Ishikawa (cell line): ENCODE results near the gene DNAH6.

Experiments used
- CEBPB ChIP-seq: IDR thresholded peaks from 2 replicates; pipeline ENCODE4 v1.6.1; 2012
- CREB1 ChIP-seq: IDR thresholded peaks from 2 replicates; pipeline ENCODE4 v1.6.1; 2012; ENCODE audit warnings: low read depth
- EGR1 ChIP-seq: IDR thresholded peaks from 2 replicates; pipeline ENCODE4 v1.6.1; 2012
- EP300 ChIP-seq: IDR thresholded peaks from 2 replicates; pipeline ENCODE4 v1.6.1; 2012; ENCODE audit warnings: borderline replicate concordance
- FOXM1 ChIP-seq: IDR thresholded peaks from 2 replicates; pipeline ENCODE4 v1.6.1; 2012; ENCODE audit warnings: low read depth, borderline replicate concordance
- MAX ChIP-seq: IDR thresholded peaks from 2 replicates; pipeline ENCODE4 v1.6.1; 2012
- NFIC ChIP-seq: IDR thresholded peaks from 2 replicates; pipeline ENCODE4 v1.6.1; 2012
- RAD21 ChIP-seq: IDR thresholded peaks from 2 replicates; pipeline ENCODE4 v1.6.1; 2012; ENCODE audit warnings: low read depth
- REST ChIP-seq: IDR thresholded peaks from 2 replicates; pipeline ENCODE4 v1.6.1; 2012; ENCODE audit warnings: low read depth, mild to moderate bottlenecking
- TAF1 ChIP-seq: IDR thresholded peaks from 2 replicates; pipeline ENCODE4 v1.6.1; 2012; ENCODE audit warnings: low read depth, mild to moderate bottlenecking
- TCF12 ChIP-seq: IDR thresholded peaks from 2 replicates; pipeline ENCODE4 v1.6.1; 2012; ENCODE audit warnings: low read depth
- TEAD4 ChIP-seq: IDR thresholded peaks from 2 replicates; pipeline ENCODE4 v1.6.1; 2012
- USF1 ChIP-seq: IDR thresholded peaks from 2 replicates; pipeline ENCODE4 v1.6.1; 2012
- YY1 ChIP-seq: IDR thresholded peaks from 2 replicates; pipeline ENCODE4 v1.6.1; 2012; ENCODE audit warnings: low read depth
- ZBTB7A ChIP-seq: IDR thresholded peaks from 2 replicates; pipeline ENCODE4 v1.6.1; 2012; ENCODE audit warnings: low read depth

The DNAH6 gene

GRCh38 chr2:84649487-84650142 is 133.3 kb downstream of the DNAH6 start:
- TF ChIP-seq NFIC: no peak
- no peak for TF ChIP-seq TEAD4
- no peak for TF ChIP-seq YY1
- TF ChIP-seq CEBPB: no peak
- TF ChIP-seq MAX: no peak
- no peak for TF ChIP-seq TCF12
- TF ChIP-seq RAD21: no peak
- no peak for TF ChIP-seq EP300
- TF ChIP-seq USF1: no peak
- TF ChIP-seq FOXM1: no peak
- no peak for TF ChIP-seq EGR1
- no peak for TF ChIP-seq REST

GRCh38 chr2:84652431-84652830 is 136.1 kb downstream of the DNAH6 start:
- no peak for TF ChIP-seq NFIC
- no peak for TF ChIP-seq MAX
- TF ChIP-seq EGR1: no peak
- no peak for TF ChIP-seq FOXM1
- no peak for TF ChIP-seq TCF12
- no peak for TF ChIP-seq TEAD4
- no peak for TF ChIP-seq YY1
- TF ChIP-seq RAD21: no peak
- no peak for TF ChIP-seq REST
- TF ChIP-seq EP300: no peak
- no peak for TF ChIP-seq ZBTB7A

- no peak for TF ChIP-seq NFIC
- TF ChIP-seq EGR1: no peak
- no peak for TF ChIP-seq YY1
- no peak for TF ChIP-seq TEAD4
- TF ChIP-seq MAX: no peak
- no peak for TF ChIP-seq ZBTB7A
- TF ChIP-seq RAD21: no peak
Measured at GRCh38 chr2:84653302-84653701, 137.0 kb downstream of the DNAH6 start.

GRCh38 chr2:84654414-84654813 is 138.1 kb downstream of the DNAH6 start:
- TF ChIP-seq EP300: no peak
- no peak for TF ChIP-seq REST

- no peak for TF ChIP-seq RAD21
- TF ChIP-seq CREB1: no peak
- TF ChIP-seq MAX: no peak
- no peak for TF ChIP-seq EP300
- TF ChIP-seq FOXM1: no peak
- no peak for TF ChIP-seq TAF1
- TF ChIP-seq USF1: no peak
- no peak for TF ChIP-seq TCF12
- TF ChIP-seq REST: no peak
- no peak for TF ChIP-seq NFIC
- no peak for TF ChIP-seq TEAD4
Measured at GRCh38 chr2:84669122-84669521, 152.8 kb downstream of the DNAH6 start.
